Parathyroid adenoma (tissue), 2 donors: ENCODE data around the gene VPS33A.
A peak's percentile ranks its signal among the peaks of the same experiment; 100 is the strongest.

Experiments used
- H2AFZ ChIP-seq: fragments of 300-600 bp; sonication (generic); one replicate; pipeline ENCODE4 v1.7.0; 2017; ENCODE audit warnings: antibody characterized with exemption, mild to moderate bottlenecking
- H3K27ac ChIP-seq: fragments of 300-600 bp; sonication (generic); one replicate; pipeline ENCODE4 v1.7.0; 2017
- H3K27me3 ChIP-seq: fragments of 300-600 bp; sonication (generic); one replicate; pipeline ENCODE4 v1.7.0; 2017; ENCODE audit warnings: low read length; ENCODE audit not compliant: control insufficient read depth, insufficient read depth
- H3K36me3 ChIP-seq: fragments of 300-600 bp; sonication (generic); one replicate; pipeline ENCODE4 v1.7.0; 2017; ENCODE audit warnings: low read length; ENCODE audit not compliant: control insufficient read depth, insufficient read depth
- H3K4me1 ChIP-seq: fragments of 300-600 bp; sonication (generic); one replicate; pipeline ENCODE4 v1.7.0; 2017; ENCODE audit warnings: control low read depth
- H3K4me2 ChIP-seq: fragments of 300-600 bp; sonication (generic); one replicate; pipeline ENCODE4 v1.7.0; 2017; ENCODE audit warnings: low read length
- H3K4me3 ChIP-seq: fragments of 300-600 bp; sonication (generic); one replicate; pipeline ENCODE4 v1.7.0; 2017; ENCODE audit warnings: low read depth, low read length
- H3K79me2 ChIP-seq: fragments of 300-600 bp; sonication (generic); one replicate; pipeline ENCODE4 v1.7.0; 2017; ENCODE audit warnings: control low read depth
- H3K9ac ChIP-seq: fragments of 300-600 bp; sonication (generic); one replicate; pipeline ENCODE4 v1.7.0; 2017; ENCODE audit warnings: mild to moderate bottlenecking
- H3K9me3 ChIP-seq: fragments of 300-600 bp; sonication (generic); one replicate; pipeline ENCODE4 v1.7.0; 2017; ENCODE audit warnings: low read length; ENCODE audit not compliant: control insufficient read depth
- TF ChIP-seq, protein P1 (sequence below): fragments of 300-600 bp; sonication (generic); IDR thresholded peaks from one replicate; pipeline ENCODE4 v1.7.0; 2017; ENCODE audit warnings: antibody characterized with exemption, mild to moderate bottlenecking
- donor health status: primary hyperparathyroidism.

VPS33A gene

DNA sequence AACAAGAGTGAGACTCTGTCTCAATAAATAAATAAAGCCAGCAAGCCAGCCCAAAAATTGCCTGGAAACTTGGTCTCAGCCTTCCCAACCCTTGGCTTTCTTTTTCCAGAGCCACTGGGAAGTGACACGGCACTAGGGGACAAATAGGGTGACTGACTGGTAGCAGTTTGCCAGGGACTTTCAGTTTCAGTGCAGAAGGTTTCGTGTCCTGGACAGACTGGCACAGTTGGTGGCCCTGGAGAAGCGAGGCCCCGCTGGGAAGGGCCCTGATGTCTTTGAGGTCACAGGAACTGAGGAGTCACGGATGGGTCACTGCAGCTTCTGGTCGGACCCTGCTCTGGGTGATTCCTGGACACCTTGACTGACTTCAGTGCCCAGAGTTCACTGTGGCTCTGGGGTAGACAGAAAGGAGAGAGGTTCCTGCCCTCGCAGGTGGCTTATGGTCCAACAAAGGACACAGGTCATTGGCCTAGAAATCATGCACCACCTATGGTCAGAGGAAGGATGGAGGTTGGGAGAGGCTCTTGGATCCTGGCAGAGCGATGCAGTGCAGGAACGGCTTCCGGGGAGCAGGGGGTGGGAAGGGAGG, 80.7 kb downstream of the VPS33A start:
- Histone ChIP-seq H3K27ac (no peak overlapping the region), H3K4me1 (no peaks in the 10 kb centered on the region), H3K9me3 (no peaks in the 10 kb centered on the region), H2AFZ (no peak overlapping the region), H3K4me3 (no peak overlapping the region), H3K27me3 (no peaks in the 10 kb centered on the region), H3K4me2 (no peak overlapping the region), H3K79me2 (no peaks in the 10 kb centered on the region), H3K9ac (no peak overlapping the region), H3K36me3 (no peaks in the 10 kb centered on the region)
- TF ChIP-seq, protein P1, sequence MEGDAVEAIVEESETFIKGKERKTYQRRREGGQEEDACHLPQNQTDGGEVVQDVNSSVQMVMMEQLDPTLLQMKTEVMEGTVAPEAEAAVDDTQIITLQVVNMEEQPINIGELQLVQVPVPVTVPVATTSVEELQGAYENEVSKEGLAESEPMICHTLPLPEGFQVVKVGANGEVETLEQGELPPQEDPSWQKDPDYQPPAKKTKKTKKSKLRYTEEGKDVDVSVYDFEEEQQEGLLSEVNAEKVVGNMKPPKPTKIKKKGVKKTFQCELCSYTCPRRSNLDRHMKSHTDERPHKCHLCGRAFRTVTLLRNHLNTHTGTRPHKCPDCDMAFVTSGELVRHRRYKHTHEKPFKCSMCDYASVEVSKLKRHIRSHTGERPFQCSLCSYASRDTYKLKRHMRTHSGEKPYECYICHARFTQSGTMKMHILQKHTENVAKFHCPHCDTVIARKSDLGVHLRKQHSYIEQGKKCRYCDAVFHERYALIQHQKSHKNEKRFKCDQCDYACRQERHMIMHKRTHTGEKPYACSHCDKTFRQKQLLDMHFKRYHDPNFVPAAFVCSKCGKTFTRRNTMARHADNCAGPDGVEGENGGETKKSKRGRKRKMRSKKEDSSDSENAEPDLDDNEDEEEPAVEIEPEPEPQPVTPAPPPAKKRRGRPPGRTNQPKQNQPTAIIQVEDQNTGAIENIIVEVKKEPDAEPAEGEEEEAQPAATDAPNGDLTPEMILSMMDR, result no peak

DNA sequence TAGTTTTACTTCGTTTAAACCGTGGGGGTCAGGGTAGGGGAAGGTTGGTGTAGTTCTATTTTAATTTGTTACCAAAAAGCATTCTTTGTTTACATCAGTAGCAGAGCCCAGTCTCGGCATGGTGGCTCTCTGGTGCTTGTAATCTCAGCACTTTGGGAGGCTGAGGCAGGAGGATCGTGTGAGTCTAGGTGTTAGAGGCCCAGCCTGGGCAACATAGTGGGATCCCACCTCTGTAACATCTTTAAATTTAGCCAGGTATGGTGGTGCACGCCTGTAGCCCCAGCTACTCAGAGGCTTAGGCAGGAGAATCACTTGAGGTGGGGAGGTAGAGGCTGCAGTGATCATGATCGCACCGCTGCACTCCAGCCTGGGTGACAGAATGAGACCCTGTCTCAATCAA, 81.2 kb downstream of the VPS33A start:
- no peak overlapping the region for H3K4me3 ChIP-seq
- no peaks in the 10 kb centered on the region for H3K36me3 ChIP-seq
- H3K4me2 ChIP-seq, result no peak overlapping the region
- no peak overlapping the region for H2AFZ ChIP-seq
- no peaks in the 10 kb centered on the region for H3K79me2 ChIP-seq
- H3K27me3 ChIP-seq, result no peaks in the 10 kb centered on the region
- no peaks in the 10 kb centered on the region for H3K4me1 ChIP-seq
- TF ChIP-seq, protein P1, result no peak
- H3K9ac ChIP-seq, result no peak overlapping the region
- H3K27ac ChIP-seq, result no peak overlapping the region
- no peaks in the 10 kb centered on the region for H3K9me3 ChIP-seq

DNA sequence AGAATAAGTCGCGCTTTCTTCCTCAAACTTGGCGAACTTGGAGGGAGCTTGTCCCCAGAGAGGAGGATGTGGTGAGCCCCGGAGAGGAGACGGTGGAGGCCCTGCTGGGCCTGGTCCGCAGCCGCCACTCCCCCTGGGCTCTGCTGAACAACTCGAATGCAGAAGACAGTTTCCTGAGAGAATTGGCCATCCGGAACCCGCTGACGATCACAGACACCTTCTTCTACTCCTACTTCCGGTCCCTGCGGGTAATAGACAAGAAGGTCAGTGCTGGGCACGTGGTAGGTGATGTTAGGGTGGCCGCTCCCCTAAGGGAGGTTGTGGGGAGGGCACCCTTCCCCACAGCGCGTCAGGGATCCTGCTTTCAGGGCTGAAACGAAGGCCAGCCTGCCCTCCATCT, 81.8 kb downstream of the VPS33A start:
- Histone ChIP-seq H3K27me3 (no peaks in the 10 kb centered on the region), H3K9me3 (no peaks in the 10 kb centered on the region), H3K36me3 (no peaks in the 10 kb centered on the region), H2AFZ (no peak overlapping the region), H3K4me2 (no peak overlapping the region), H3K9ac (no peak overlapping the region), H3K4me1 (no peaks in the 10 kb centered on the region), H3K4me3 (no peak overlapping the region), H3K27ac (no peak overlapping the region), H3K79me2 (no peaks in the 10 kb centered on the region)
- TF ChIP-seq, protein P1, result no peak

DNA sequence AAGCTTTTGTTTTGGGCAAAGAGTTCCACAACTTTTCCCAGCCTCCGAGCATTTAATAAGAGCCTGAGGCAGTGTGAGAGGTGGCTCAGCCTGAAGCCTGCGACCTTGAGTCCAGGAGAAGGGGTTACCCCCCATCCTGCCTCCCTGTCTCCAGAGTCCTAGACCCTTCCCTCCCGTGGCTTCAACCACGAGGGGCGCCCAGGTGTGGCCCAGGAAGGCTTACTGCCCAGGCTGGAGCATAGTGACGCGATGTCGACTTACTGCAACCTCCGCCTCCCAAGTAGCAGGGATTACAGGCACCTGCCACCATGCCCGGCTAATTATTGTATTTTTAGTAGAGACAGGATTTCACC, 82.7 kb downstream of the VPS33A start:
- Histone ChIP-seq H3K4me1 (no peaks in the 10 kb centered on the region), H3K27ac (no peak overlapping the region), H3K36me3 (no peaks in the 10 kb centered on the region), H3K27me3 (no peaks in the 10 kb centered on the region), H3K4me3 (peak overlapping the region; percentile 42), H3K4me2 (peak overlapping the region; percentile 70), H3K9ac (no peak overlapping the region), H2AFZ (peak overlapping the region; percentile 96), H3K79me2 (no peaks in the 10 kb centered on the region), H3K9me3 (no peaks in the 10 kb centered on the region)
- TF ChIP-seq, protein P1, result no peak

DNA sequence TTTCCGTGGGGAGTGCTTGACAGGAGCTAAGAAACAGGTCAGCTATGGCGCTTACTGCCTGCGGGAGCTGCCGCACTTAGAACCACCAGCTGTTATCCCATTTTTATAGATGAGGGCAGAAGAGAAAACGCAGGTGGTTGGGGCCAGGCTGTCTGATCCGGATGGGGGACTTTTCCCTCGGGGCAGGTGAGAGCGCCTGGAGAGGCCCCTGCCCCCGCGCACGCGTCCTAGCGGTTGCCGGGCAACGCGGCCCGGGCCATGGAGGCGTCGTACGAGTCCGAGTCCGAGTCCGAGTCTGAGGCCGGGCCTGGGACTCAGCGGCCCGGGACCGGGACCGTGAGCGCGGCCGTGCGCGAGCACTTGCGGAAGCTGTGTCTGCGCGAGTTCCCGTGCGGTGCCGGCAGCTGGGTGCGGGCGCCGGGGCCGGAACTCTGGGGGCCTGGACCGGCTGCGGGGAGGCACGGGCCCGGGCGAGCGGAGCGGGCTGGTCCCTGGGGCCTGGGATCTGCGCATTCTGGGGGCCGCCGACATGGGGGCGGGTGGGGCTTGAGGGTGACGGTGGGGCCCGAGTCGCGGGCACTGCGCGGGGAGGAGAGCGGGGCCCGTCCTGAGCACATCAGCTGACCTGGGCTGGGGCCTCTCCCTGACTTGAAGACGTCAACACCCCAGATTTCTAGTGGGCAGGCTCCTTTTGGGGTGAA, 83.3 kb downstream of the VPS33A start, which contains the start of gene LRRC43:
Gene LRRC43 (plus strand): TSS at position 237 of the 701 bp plus-strand sequence. CDS start 22 bp downstream, at position 259.
- peak within 1 kb of the TSS; percentile 96 for H2AFZ ChIP-seq
- no peaks in the 10 kb centered on the region for H3K27me3 ChIP-seq
- H3K4me2 ChIP-seq, result peak within 1 kb of the TSS; percentile 70
- no peaks in the 10 kb centered on the region for H3K36me3 ChIP-seq
- no peaks in the 10 kb centered on the region for H3K9me3 ChIP-seq
- no peaks in the 10 kb centered on the region for H3K4me1 ChIP-seq
- no peak within 1 kb of the TSS for H3K9ac ChIP-seq
- H3K79me2 ChIP-seq, result no peaks in the 10 kb centered on the region
- TF ChIP-seq, protein P1, result no peak
- peak within 1 kb of the TSS; percentile 42 for H3K4me3 ChIP-seq
- no peak within 1 kb of the TSS for H3K27ac ChIP-seq
